Activated CD8-positive, alpha-beta memory T cell treated with anti-CD3 and anti-CD28 coated beads, Interleukin-2, amount 50 U/mL, for 1 hour (primary cell): Measurements from ENCODE around the gene ANKRD49.

Experiments
- DNase-seq: peaks from one replicate; pipeline ENCODE4 v3.0.0-alpha.2; 2020; ENCODE audit errors: extremely low read depth

The ANKRD49 gene

GRCh38 chr11:94507485-94507884 is 13.7 kb downstream of the ANKRD49 start:
- DNase-seq = no peak

- no peak for DNase-seq
Measured at GRCh38 chr11:94511932-94512781, 18.4 kb downstream of the ANKRD49 start, which contains the start of gene C11orf97. Gene C11orf97, plus strand, starts transcription at chr11:94512461. Its CDS starts 68 bp downstream, at chr11:94512529.

- no peak for DNase-seq
Measured at GRCh38 chr11:94513091-94513490, 19.3 kb downstream of the ANKRD49 start.

GRCh38 chr11:94515398-94515797 is 21.6 kb downstream of the ANKRD49 start:
- no peak for DNase-seq

GRCh38 chr11:94516725-94517124 is 22.9 kb downstream of the ANKRD49 start:
- no peak for DNase-seq

- no peak for DNase-seq
Measured at GRCh38 chr11:94518300-94518699, 24.5 kb downstream of the ANKRD49 start.

GRCh38 chr11:94519478-94520084 is 25.8 kb downstream of the ANKRD49 start:
- no peak for DNase-seq

GRCh38 chr11:94521684-94522083 is 27.9 kb downstream of the ANKRD49 start:
- no peak for DNase-seq

- DNase-seq = no peak
Measured at GRCh38 chr11:94524341-94524740, 30.6 kb downstream of the ANKRD49 start.

GRCh38 chr11:94525546-94526324 is 32.0 kb downstream of the ANKRD49 start:
- no peak for DNase-seq

GRCh38 chr11:94526645-94527438 is 33.1 kb downstream of the ANKRD49 start:
- DNase-seq = no peak

- no peak for DNase-seq
Measured at GRCh38 chr11:94528551-94528950, 34.8 kb downstream of the ANKRD49 start.

- DNase-seq = no peak
Measured at GRCh38 chr11:94532211-94532610, 38.4 kb downstream of the ANKRD49 start.

GRCh38 chr11:94533206-94533605 is 39.4 kb downstream of the ANKRD49 start:
- DNase-seq = no peak

GRCh38 chr11:94533696-94534630 is 40.2 kb downstream of the ANKRD49 start:
- no peak for DNase-seq

GRCh38 chr11:94536386-94536785 is 42.6 kb downstream of the ANKRD49 start:
- DNase-seq = no peak

- no peak for DNase-seq
Measured at GRCh38 chr11:94537031-94537600, 43.3 kb downstream of the ANKRD49 start.

GRCh38 chr11:94539420-94539819 is 45.6 kb downstream of the ANKRD49 start:
- DNase-seq = no peak

- peak; percentile 21 for DNase-seq
Measured at GRCh38 chr11:94543695-94544645, 50.2 kb downstream of the ANKRD49 start, which contains the start of gene FUT4. Gene FUT4, plus strand, starts transcription at chr11:94543921. Its CDS starts 213 bp downstream, at chr11:94544134.
